ENCODE measurements around the gene GBP6.

The GBP6 gene

DNA sequence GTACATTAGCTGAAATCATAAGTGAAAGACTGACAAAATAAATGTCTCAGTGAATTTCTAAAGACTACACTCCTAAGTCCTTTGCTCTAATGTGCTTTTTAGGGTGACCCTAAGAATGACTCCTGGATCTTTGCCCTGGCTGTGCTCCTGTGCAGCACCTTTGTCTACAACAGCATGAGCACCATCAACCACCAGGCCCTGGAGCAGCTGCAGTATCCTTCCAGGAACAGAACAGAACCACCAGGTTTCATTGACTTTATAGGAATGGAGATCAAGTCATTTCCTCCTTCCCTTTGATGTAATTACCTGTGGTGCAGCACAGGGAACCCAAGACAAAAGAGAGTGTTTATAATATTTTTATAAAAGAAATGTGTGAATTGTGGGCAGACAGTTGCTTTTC is 14.1 kb downstream of the GBP6 start:
- DNase-seq (ENCODE audit: low spot score): no peak
- TF ChIP-seq, protein P1, sequence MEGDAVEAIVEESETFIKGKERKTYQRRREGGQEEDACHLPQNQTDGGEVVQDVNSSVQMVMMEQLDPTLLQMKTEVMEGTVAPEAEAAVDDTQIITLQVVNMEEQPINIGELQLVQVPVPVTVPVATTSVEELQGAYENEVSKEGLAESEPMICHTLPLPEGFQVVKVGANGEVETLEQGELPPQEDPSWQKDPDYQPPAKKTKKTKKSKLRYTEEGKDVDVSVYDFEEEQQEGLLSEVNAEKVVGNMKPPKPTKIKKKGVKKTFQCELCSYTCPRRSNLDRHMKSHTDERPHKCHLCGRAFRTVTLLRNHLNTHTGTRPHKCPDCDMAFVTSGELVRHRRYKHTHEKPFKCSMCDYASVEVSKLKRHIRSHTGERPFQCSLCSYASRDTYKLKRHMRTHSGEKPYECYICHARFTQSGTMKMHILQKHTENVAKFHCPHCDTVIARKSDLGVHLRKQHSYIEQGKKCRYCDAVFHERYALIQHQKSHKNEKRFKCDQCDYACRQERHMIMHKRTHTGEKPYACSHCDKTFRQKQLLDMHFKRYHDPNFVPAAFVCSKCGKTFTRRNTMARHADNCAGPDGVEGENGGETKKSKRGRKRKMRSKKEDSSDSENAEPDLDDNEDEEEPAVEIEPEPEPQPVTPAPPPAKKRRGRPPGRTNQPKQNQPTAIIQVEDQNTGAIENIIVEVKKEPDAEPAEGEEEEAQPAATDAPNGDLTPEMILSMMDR (IDR thresholded peaks at IDR 0.05; ENCODE audit: extremely low read depth, missing control alignments): no peak

DNA sequence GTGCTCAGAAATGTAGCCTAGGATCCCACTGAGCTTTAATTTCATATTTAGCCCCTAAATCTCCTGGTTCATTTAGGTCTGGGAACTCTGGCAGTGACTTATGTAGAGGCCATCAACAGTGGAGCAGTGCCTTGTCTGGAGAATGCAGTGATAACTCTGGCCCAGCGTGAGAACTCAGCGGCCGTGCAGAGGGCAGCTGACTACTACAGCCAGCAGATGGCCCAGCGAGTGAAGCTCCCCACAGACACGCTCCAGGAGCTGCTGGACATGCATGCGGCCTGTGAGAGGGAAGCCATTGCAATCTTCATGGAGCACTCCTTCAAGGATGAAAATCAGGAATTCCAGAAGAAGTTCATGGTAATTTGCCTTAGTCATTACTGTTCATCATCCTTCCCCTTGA is 17.8 kb downstream of the GBP6 start:
- no peak for DNase-seq (ENCODE audit: low spot score)
- TF ChIP-seq, protein P1 (IDR thresholded peaks at IDR 0.05; ENCODE audit: extremely low read depth, missing control alignments): no peak

DNA sequence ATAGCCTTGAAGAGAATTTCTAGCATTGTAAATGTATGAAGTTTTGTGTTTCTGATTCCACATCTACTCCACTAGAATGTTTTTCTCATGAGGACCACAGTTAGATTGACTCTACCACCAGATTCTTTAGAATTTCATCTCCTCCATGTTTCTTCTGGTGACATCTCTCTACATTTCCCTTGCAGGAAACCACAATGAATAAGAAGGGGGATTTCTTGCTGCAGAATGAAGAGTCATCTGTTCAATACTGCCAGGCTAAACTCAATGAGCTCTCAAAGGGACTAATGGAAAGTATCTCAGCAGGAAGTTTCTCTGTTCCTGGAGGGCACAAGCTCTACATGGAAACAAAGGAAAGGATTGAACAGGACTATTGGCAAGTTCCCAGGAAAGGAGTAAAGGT is 18.6 kb downstream of the GBP6 start:
- DNase-seq (ENCODE audit: low spot score): no peak
- TF ChIP-seq, protein P1 (IDR thresholded peaks at IDR 0.05; ENCODE audit: extremely low read depth, missing control alignments): no peak

DNA sequence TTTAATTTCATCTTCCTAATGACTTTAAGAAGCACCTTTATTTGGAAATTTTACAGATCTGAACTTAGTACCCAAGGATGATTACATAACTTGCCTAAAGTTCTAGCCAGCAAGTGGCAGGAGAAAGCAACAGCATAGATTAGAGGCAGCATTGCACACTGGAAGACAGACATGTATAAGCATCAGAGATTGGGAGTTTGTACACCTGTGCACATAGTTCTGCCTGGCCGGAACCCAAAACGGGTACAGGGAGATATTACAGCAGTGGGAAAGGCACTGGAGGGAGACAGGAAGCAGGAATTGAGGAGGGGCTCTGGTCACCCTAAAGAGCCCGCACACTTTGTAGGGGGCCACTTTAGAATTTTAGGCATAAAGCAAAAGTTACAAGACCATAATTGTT is 19.3 kb downstream of the GBP6 start:
- DNase-seq (ENCODE audit: low spot score): no peak
- TF ChIP-seq, protein P1 (IDR thresholded peaks at IDR 0.05; ENCODE audit: extremely low read depth, missing control alignments): no peak

DNA sequence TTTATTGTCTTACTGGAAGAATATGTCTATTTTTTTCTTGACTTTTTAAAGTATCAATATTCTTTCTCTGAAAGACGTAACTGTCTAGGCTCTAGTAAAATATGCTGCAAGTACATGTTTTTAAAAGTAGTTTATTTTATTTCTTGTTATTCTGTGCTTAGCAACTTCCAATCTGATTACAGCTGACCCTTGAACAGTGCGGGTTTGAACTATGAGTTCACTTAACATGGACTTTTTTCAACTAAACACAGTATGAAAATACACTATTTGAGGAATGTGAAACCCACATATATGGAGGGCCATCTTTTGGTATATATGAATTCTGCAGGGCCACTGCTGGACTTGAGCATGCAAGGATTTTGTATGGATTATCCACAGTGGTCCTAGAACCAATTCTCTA is 26.8 kb downstream of the GBP6 start:
- TF ChIP-seq, protein P1 (IDR thresholded peaks at IDR 0.05; ENCODE audit: extremely low read depth, missing control alignments): no peak
- DNase-seq (ENCODE audit: low spot score): no peak

DNA sequence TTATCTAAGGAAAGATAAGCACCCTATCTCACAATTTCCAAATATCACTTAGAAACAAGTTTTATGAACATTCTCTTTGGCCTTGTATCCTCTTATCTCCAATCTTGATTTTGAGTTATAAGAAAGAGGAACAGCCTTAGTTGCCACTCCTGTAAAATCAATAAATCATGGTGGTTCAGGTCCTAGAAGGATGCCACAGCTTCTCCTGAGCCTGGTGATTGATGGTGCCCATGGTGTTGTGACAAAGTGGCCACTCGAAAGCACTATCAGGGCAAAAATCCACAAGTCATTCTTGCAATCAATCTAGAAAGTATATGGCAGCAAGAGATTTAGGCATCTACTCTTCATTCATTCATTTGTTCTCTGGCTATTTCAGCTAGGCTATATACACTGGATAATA is 27.8 kb downstream of the GBP6 start:
- TF ChIP-seq, protein P1 (IDR thresholded peaks at IDR 0.05; ENCODE audit: extremely low read depth, missing control alignments): no peak
- DNase-seq (ENCODE audit: low spot score): no peak

DNA sequence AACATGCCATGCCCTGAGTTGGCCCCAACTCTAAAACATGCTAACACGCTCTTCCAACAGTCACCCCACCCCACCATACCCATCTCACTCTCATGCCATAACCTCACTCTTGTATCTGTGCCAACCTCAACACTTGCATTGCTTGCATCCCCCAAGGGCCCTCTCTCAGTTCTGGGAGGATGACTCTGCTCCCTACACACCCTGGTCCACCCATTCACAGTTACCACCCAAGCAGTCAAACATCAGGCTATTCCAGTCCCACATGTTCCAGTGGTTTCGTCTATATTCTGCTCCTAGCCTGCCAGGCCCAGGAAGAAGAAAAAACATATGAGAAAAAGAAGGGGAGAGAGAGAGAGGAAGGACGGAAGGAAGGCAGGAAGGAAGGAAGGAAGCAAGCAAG is 31.0 kb downstream of the GBP6 start:
- TF ChIP-seq, protein P1 (IDR thresholded peaks at IDR 0.05; ENCODE audit: extremely low read depth, missing control alignments): no peak
- no peak for DNase-seq (ENCODE audit: low spot score)
